ENCODE results near the gene FBXO38. TPM values are rescaled to one million over a fixed set of nuclear protein-coding genes. Genes with fewer than 3 reads are reported as not detected.

FBXO38 gene
- polyA plus RNA-seq, 1 of the 3 experiments (the other 2 are of a cell fraction), result 15.5 TPM

DNA sequence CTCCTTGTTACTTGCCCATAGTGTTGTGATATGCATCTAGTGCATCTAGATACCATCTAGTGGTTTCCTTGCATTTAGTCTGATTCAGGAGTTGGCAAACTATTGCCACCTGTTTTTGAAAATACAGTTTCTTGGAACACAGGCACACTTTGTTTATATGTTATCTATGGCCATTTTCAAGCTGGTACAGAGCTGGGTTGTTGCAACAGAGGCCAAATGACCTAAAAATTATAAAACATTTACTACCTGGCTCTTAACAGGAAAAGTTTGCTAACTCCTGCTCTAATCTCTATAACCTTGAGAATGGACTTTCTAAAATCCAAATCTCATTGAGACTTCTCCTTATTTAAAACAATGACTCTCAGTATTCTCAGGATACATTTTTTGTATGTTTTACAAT, 19.4 kb upstream of the FBXO38 start:
- POLR2A ChIA-PET, result no interaction called here

DNA sequence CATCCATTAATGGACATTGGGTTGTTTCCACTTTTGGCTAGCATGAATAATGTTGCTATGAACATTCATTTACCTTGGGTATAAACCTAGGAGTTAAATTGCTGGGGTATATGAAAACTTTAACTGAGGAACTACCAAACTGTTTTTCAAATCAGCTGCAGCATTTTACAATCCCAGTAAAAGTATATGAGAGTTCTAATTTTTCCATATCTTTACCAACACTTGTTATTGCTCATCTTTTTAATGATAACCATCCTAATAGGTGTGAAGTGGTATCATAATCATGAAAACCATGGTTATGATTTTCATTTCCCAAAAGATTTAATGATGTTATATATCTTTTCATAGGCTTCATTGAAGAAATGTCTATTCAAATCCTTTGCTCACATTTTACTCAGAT, 15.5 kb upstream of the FBXO38 start:
- no peaks in the 10 kb centered on the region for H3F3A ChIP-seq (replicated peaks; ENCODE audit: insufficient read depth)
- CTCF ChIA-PET, result no interaction called here
- H3K4me3 ChIP-seq (ENCODE audit: low read depth in 2 of 2, low read length in 1 of 2), result no peak overlapping the region
- no peak for DNase-seq
- no peaks in the 10 kb centered on the region for H4K20me1 ChIP-seq (ENCODE audit: insufficient read depth)
- H3K27ac ChIP-seq (ENCODE audit: low read depth in 2 of 2, low read length in 1 of 2), result no peak overlapping the region
- H3K9ac ChIP-seq, result no peak overlapping the region
- H3K4me1 ChIP-seq (ENCODE audit: control insufficient read depth in 1 of 2, insufficient read depth in 2 of 2, low read depth in 1 of 2, low read length in 1 of 2), result no peaks in the 10 kb centered on the region
- no peaks in the 10 kb centered on the region for H3K27me3 ChIP-seq (ENCODE audit: insufficient read depth)
- H3K4me2 ChIP-seq, result no peak overlapping the region
- H3K9me2 ChIP-seq, result no peaks in the 10 kb centered on the region
- POLR2A ChIA-PET, result no interaction called here
- H3K36me3 ChIP-seq (replicated peaks in 1 of 2; ENCODE audit: control insufficient read depth in 1 of 2, insufficient read depth in 2 of 2, low read length in 1 of 2), result peaks cover 0 to 2% of the 10 kb centered on the region in 2 experiments
- 0 out of 2 replicates have a peak, but pooled peaks cover 7% of the 10 kb centered on the region for H3K9me3 ChIP-seq
- H3K79me2 ChIP-seq (ENCODE audit: insufficient read depth), result no peaks in the 10 kb centered on the region
- no peak overlapping the region for H2AFZ ChIP-seq (ENCODE audit: low read depth)
- no peak for TF ChIP-seq RFX5 (IDR thresholded peaks at IDR 0.05; ENCODE audit: low read length)
- TF ChIP-seq TCF12 (IDR thresholded peaks at IDR 0.05), result no peak
- TF ChIP-seq, protein P1, sequence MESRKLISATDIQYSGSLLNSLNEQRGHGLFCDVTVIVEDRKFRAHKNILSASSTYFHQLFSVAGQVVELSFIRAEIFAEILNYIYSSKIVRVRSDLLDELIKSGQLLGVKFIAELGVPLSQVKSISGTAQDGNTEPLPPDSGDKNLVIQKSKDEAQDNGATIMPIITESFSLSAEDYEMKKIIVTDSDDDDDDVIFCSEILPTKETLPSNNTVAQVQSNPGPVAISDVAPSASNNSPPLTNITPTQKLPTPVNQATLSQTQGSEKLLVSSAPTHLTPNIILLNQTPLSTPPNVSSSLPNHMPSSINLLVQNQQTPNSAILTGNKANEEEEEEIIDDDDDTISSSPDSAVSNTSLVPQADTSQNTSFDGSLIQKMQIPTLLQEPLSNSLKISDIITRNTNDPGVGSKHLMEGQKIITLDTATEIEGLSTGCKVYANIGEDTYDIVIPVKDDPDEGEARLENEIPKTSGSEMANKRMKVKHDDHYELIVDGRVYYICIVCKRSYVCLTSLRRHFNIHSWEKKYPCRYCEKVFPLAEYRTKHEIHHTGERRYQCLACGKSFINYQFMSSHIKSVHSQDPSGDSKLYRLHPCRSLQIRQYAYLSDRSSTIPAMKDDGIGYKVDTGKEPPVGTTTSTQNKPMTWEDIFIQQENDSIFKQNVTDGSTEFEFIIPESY (IDR thresholded peaks at IDR 0.05; ENCODE audit: borderline replicate concordance, low read depth), result no peak
- TF ChIP-seq RAD21 (IDR thresholded peaks at IDR 0.05; ENCODE audit: low read length), result no peak
- TF ChIP-seq NFIC (IDR thresholded peaks at IDR 0.05; ENCODE audit: borderline replicate concordance), result no peak
- TF ChIP-seq, protein P2, sequence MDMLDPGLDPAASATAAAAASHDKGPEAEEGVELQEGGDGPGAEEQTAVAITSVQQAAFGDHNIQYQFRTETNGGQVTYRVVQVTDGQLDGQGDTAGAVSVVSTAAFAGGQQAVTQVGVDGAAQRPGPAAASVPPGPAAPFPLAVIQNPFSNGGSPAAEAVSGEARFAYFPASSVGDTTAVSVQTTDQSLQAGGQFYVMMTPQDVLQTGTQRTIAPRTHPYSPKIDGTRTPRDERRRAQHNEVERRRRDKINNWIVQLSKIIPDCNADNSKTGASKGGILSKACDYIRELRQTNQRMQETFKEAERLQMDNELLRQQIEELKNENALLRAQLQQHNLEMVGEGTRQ (IDR thresholded peaks at IDR 0.05; ENCODE audit: borderline replicate concordance, low read depth, low read length), result no peak
- TF ChIP-seq TAF1 (IDR thresholded peaks at IDR 0.05; ENCODE audit: borderline replicate concordance, low read depth, low read length), result no peak
- TF ChIP-seq TEAD4 (IDR thresholded peaks at IDR 0.05; ENCODE audit: borderline replicate concordance, insufficient read depth), result no peak
- TF ChIP-seq, protein P3, sequence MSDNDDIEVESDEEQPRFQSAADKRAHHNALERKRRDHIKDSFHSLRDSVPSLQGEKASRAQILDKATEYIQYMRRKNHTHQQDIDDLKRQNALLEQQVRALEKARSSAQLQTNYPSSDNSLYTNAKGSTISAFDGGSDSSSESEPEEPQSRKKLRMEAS (IDR thresholded peaks at IDR 0.05; ENCODE audit: low read depth), result no peak
- no peak for TF ChIP-seq SMC3 (IDR thresholded peaks at IDR 0.05; ENCODE audit: low read depth, low read length)
- no peak for TF ChIP-seq SIN3A (IDR thresholded peaks at IDR 0.05; ENCODE audit: borderline replicate concordance, low read depth, low read length)
- TF ChIP-seq FOSL2 (IDR thresholded peaks at IDR 0.05; ENCODE audit: borderline replicate concordance, low read depth), result no peak

More for the DNA sequence above, 19.4 kb upstream of the FBXO38 start:
- no peaks in the 10 kb centered on the region for H3F3A ChIP-seq (replicated peaks; ENCODE audit: insufficient read depth)
- H3K9me2 ChIP-seq, result no peaks in the 10 kb centered on the region
- no peak overlapping the region for H3K4me2 ChIP-seq
- no peak overlapping the region for H3K27ac ChIP-seq (ENCODE audit: low read depth in 2 of 2, low read length in 1 of 2)
- no peak for DNase-seq
- no peaks in the 10 kb centered on the region for H4K20me1 ChIP-seq (ENCODE audit: insufficient read depth)
- CTCF ChIA-PET, result interaction anchor here (0.8 to 3.2 kb wide), 4 partner anchors 9 to 367 kb away, joined by 3 to 13 read pairs (median 4); no protein-coding TSS in a partner anchor
- no peak overlapping the region for H3K9ac ChIP-seq
- TF ChIP-seq TAF1 (IDR thresholded peaks at IDR 0.05; ENCODE audit: borderline replicate concordance, low read depth, low read length) (no peak), SMC3 (IDR thresholded peaks at IDR 0.05; ENCODE audit: low read depth, low read length) (no peak), MEF2A (IDR thresholded peaks at IDR 0.05; ENCODE audit: borderline replicate concordance, low read depth) (no peak), JUND (IDR thresholded peaks at IDR 0.05) (no peak), TCF12 (IDR thresholded peaks at IDR 0.05) (no peak), SIN3A (IDR thresholded peaks at IDR 0.05; ENCODE audit: borderline replicate concordance, low read depth, low read length) (no peak)
- TF ChIP-seq, protein P4, sequence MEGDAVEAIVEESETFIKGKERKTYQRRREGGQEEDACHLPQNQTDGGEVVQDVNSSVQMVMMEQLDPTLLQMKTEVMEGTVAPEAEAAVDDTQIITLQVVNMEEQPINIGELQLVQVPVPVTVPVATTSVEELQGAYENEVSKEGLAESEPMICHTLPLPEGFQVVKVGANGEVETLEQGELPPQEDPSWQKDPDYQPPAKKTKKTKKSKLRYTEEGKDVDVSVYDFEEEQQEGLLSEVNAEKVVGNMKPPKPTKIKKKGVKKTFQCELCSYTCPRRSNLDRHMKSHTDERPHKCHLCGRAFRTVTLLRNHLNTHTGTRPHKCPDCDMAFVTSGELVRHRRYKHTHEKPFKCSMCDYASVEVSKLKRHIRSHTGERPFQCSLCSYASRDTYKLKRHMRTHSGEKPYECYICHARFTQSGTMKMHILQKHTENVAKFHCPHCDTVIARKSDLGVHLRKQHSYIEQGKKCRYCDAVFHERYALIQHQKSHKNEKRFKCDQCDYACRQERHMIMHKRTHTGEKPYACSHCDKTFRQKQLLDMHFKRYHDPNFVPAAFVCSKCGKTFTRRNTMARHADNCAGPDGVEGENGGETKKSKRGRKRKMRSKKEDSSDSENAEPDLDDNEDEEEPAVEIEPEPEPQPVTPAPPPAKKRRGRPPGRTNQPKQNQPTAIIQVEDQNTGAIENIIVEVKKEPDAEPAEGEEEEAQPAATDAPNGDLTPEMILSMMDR (IDR thresholded peaks at IDR 0.05), result no peak
- TF ChIP-seq, protein P2 (IDR thresholded peaks at IDR 0.05; ENCODE audit: borderline replicate concordance, low read depth, low read length), result no peak
- TF ChIP-seq, protein P1 (IDR thresholded peaks at IDR 0.05; ENCODE audit: borderline replicate concordance, low read depth), result no peak
- no peaks in the 10 kb centered on the region for H3K27me3 ChIP-seq (ENCODE audit: insufficient read depth)
- no peak overlapping the region for H2AFZ ChIP-seq (ENCODE audit: low read depth)
- no peaks in the 10 kb centered on the region for H3K36me3 ChIP-seq (replicated peaks in 1 of 2; ENCODE audit: control insufficient read depth in 1 of 2, insufficient read depth in 2 of 2, low read length in 1 of 2)
- 0 out of 2 replicates have a peak, but pooled peaks cover 7% of the 10 kb centered on the region for H3K9me3 ChIP-seq
- no peaks in the 10 kb centered on the region for H3K79me2 ChIP-seq (ENCODE audit: insufficient read depth)
- no peaks in the 10 kb centered on the region for H3K4me1 ChIP-seq (ENCODE audit: control insufficient read depth in 1 of 2, insufficient read depth in 2 of 2, low read depth in 1 of 2, low read length in 1 of 2)
- no peak overlapping the region for H3K4me3 ChIP-seq (ENCODE audit: low read depth in 2 of 2, low read length in 1 of 2)
